GM12865 (cell line): Measurements from ENCODE around the gene SELENOO.
A peak's percentile ranks its signal among the peaks of the same experiment; 100 is the strongest.

Source experiments
- DNase-seq: peaks from one replicate; pipeline ENCODE4 v3.0.0; 2010; ENCODE audit warnings: low read depth
- H3K4me3 ChIP-seq: 2 replicates; pipeline ENCODE4 v1.5.1; 2011; ENCODE audit warnings: mild to moderate bottlenecking, low read depth, low read length, control low read depth
- CTCF ChIP-seq: IDR thresholded peaks from 2 replicates; pipeline ENCODE4 v1.5.1; 2011; ENCODE audit warnings: low read length, control low read depth, low read depth, inconsistent platforms; ENCODE audit not compliant: insufficient read depth; ENCODE audit errors: missing control alignments

SELENOO gene

DNA sequence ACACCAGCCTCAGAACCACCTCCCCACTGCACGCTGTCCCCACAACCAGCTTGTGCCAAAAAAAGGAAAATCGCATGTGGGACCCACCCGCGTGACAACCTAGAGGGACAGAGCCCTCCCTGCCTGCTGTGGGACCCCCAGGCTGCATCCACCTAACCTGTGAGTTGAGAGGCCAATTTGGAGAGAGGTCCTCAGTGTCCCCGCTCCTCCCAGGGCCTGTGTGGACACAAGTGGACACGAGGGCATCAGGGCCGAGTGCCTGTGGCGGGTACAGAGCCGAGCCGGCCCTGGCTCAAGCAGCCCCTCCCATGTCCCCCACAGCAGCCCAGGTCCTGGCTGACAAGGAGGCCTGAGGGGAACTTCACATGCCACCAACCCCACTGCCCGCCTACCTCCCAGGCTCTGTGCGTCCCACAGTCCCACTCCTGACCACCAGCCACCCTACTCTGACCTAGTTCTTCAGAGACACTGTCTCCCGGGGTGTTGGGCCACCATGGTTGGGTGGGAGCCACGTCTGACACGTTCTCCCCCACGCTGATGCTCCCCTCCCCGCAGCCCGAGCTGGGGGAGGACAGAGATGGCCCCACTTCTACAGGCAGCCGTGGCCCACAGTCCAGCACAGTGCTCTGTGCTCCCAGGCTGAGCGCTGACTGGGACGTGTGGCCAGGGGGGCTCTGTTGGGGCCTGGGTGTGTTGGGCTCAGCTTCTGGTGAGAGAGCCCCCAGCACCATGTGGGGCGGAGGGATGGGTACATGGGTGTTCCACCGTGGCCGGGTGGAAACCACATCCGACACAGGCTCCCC lies 19.2 kb downstream of the SELENOO start:
- H3K4me3 ChIP-seq, result no peak overlapping the region
- no peak for TF ChIP-seq CTCF
- no peak for DNase-seq

GRCh38 chr22:50220603-50221409 lies 20.0 kb downstream of the SELENOO start:
- TF ChIP-seq CTCF, result no peak
- no peak overlapping the region for H3K4me3 ChIP-seq
- no peak for DNase-seq

DNA sequence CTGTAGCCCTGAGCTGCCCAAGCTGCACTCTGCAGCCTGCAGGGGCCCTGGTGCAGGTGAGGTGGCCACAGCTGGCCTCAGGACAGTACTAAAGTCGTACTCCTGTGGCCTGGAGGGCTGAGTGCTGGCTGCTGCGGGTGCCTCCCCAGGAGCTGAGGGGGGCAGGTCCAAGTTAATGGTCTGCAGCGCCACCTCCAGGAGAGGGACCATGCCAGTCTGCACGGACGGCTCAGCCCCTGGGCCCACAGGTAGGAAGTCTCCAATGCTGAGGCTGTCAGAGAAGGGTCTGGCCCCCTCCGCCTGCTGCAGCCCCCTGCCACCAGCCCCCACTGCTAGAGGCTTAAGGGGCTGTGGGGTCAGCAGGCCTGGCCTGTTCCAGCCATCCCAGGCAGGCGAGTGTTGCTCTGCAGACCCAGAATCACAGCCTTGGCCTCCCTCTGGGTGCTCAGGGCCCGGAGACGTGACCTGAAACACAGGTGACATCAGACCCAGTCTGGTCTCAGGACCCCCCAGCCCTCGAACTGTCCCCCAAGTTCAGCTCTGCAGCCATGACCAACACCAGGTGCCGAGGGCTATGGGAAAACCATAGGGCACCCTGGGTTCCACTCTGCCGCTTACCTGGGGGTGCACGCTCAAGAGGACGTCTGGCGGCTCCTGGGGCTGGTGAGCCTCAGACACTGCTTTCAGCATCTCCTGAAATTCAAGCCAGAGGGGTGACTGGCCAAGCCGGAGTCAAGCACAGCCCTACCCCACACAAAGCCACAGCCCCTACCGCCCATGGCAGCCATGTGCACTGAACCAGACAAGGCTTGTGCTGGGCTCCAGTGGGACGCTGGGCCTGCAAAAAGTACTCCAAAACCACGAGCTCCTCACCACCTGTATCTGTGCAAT lies 20.8 kb downstream of the SELENOO start:
- peak; percentile 1 for TF ChIP-seq CTCF
- DNase-seq, result no peak
- no peak overlapping the region for H3K4me3 ChIP-seq

DNA sequence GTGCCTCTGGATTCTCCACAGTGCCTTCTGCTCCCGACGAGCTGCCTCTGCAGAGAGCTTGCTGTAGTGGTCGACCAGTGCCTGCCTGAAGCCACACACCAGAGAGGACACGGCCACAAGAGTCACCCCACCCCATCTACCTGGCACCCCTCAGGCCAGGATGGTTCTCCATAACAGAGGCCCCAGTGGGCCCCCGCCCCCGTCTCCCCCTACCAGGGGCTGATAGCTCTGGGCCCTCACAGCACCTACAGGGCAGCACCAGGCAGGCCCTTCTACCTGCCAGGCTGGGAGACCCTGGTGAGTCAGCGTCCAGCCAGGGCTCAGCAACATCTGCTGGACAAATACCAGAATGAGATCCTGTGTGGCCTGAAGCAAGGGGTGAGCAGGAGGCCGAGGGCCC lies 21.7 kb downstream of the SELENOO start:
- TF ChIP-seq CTCF, result no peak
- no peak for DNase-seq
- no peak overlapping the region for H3K4me3 ChIP-seq

GRCh38 chr22:50224071-50224470 lies 23.3 kb downstream of the SELENOO start:
- no peak overlapping the region for H3K4me3 ChIP-seq
- DNase-seq, result no peak
- TF ChIP-seq CTCF, result no peak

GRCh38 chr22:50225200-50225969 lies 24.6 kb downstream of the SELENOO start:
- H3K4me3 ChIP-seq, result no peak overlapping the region
- no peak for TF ChIP-seq CTCF
- no peak for DNase-seq
